ENCODE results near the gene EXOC4.

The EXOC4 gene

GRCh38 chr7:133703547-133703946 lies 450.7 kb downstream of the EXOC4 start:
- Histone ChIP-seq H3K27ac (ENCODE audit: low read depth in 2 of 2, low read length in 2 of 2) (no peak overlapping the region), H3K27me3 (ENCODE audit: control insufficient read depth in 2 of 2, insufficient read depth in 2 of 2, low read length in 2 of 2) (no peaks in the 10 kb centered on the region)

GRCh38 chr7:133704453-133704852 lies 451.6 kb downstream of the EXOC4 start:
- no peak overlapping the region for H3K9ac ChIP-seq (ENCODE audit: low read depth in 1 of 2, low read length in 2 of 2)
- H3K27me3 ChIP-seq (ENCODE audit: control insufficient read depth in 2 of 2, insufficient read depth in 2 of 2, low read length in 2 of 2): no peaks in the 10 kb centered on the region
- H3K9me3 ChIP-seq (ENCODE audit: control insufficient read depth in 2 of 2, low read length in 2 of 2): no peaks in the 10 kb centered on the region
- no peaks in the 10 kb centered on the region for H3K36me3 ChIP-seq (ENCODE audit: control insufficient read depth in 2 of 2, insufficient read depth in 2 of 2, low read length in 2 of 2)
- no peak overlapping the region for H3K4me3 ChIP-seq (ENCODE audit: low read length in 2 of 2)
- H3K27ac ChIP-seq (ENCODE audit: low read depth in 2 of 2, low read length in 2 of 2): no peak overlapping the region
- H3K4me1 ChIP-seq (ENCODE audit: control insufficient read depth in 2 of 2, insufficient read depth in 2 of 2, low read length in 2 of 2): no peaks in the 10 kb centered on the region

More at GRCh38 chr7:133703547-133703946, 450.7 kb downstream of the EXOC4 start:
- no peaks in the 10 kb centered on the region for H3K36me3 ChIP-seq (ENCODE audit: control insufficient read depth in 2 of 2, insufficient read depth in 2 of 2, low read length in 2 of 2)
- H3K9ac ChIP-seq (ENCODE audit: low read depth in 1 of 2, low read length in 2 of 2): no peak overlapping the region
- no peak overlapping the region for H3K4me3 ChIP-seq (ENCODE audit: low read length in 2 of 2)
- no peaks in the 10 kb centered on the region for H3K4me1 ChIP-seq (ENCODE audit: control insufficient read depth in 2 of 2, insufficient read depth in 2 of 2, low read length in 2 of 2)
- no peaks in the 10 kb centered on the region for H3K9me3 ChIP-seq (ENCODE audit: control insufficient read depth in 2 of 2, low read length in 2 of 2)

- H3K9ac ChIP-seq (ENCODE audit: low read depth in 1 of 2, low read length in 2 of 2): no peak overlapping the region
- H3K27ac ChIP-seq (ENCODE audit: low read depth in 2 of 2, low read length in 2 of 2): no peak overlapping the region
- H3K36me3 ChIP-seq (ENCODE audit: control insufficient read depth in 2 of 2, insufficient read depth in 2 of 2, low read length in 2 of 2): no peaks in the 10 kb centered on the region
- no peaks in the 10 kb centered on the region for H3K27me3 ChIP-seq (ENCODE audit: control insufficient read depth in 2 of 2, insufficient read depth in 2 of 2, low read length in 2 of 2)
- no peaks in the 10 kb centered on the region for H3K9me3 ChIP-seq (ENCODE audit: control insufficient read depth in 2 of 2, low read length in 2 of 2)
- no peak overlapping the region for H3K4me3 ChIP-seq (ENCODE audit: low read length in 2 of 2)
- H3K4me1 ChIP-seq (ENCODE audit: control insufficient read depth in 2 of 2, insufficient read depth in 2 of 2, low read length in 2 of 2): no peaks in the 10 kb centered on the region
Observed at GRCh38 chr7:133705596-133705995, 452.7 kb downstream of the EXOC4 start.

- Histone ChIP-seq H3K27me3 (ENCODE audit: control insufficient read depth in 2 of 2, insufficient read depth in 2 of 2, low read length in 2 of 2) (no peaks in the 10 kb centered on the region), H3K27ac (ENCODE audit: low read depth in 2 of 2, low read length in 2 of 2) (no peak overlapping the region), H3K4me1 (ENCODE audit: control insufficient read depth in 2 of 2, insufficient read depth in 2 of 2, low read length in 2 of 2) (no peaks in the 10 kb centered on the region), H3K36me3 (ENCODE audit: control insufficient read depth in 2 of 2, insufficient read depth in 2 of 2, low read length in 2 of 2) (no peaks in the 10 kb centered on the region), H3K4me3 (ENCODE audit: low read length in 2 of 2) (no peak overlapping the region), H3K9me3 (ENCODE audit: control insufficient read depth in 2 of 2, low read length in 2 of 2) (no peaks in the 10 kb centered on the region), H3K9ac (ENCODE audit: low read depth in 1 of 2, low read length in 2 of 2) (no peak overlapping the region)
Observed at GRCh38 chr7:133706016-133706415, 453.1 kb downstream of the EXOC4 start.

- H3K27ac ChIP-seq (ENCODE audit: low read depth in 2 of 2, low read length in 2 of 2): no peak overlapping the region
- H3K9ac ChIP-seq (ENCODE audit: low read depth in 1 of 2, low read length in 2 of 2): no peak overlapping the region
- no peak overlapping the region for H3K4me3 ChIP-seq (ENCODE audit: low read length in 2 of 2)
- H3K27me3 ChIP-seq (ENCODE audit: control insufficient read depth in 2 of 2, insufficient read depth in 2 of 2, low read length in 2 of 2): no peaks in the 10 kb centered on the region
- H3K36me3 ChIP-seq (ENCODE audit: control insufficient read depth in 2 of 2, insufficient read depth in 2 of 2, low read length in 2 of 2): no peaks in the 10 kb centered on the region
- no peaks in the 10 kb centered on the region for H3K9me3 ChIP-seq (ENCODE audit: control insufficient read depth in 2 of 2, low read length in 2 of 2)
- no peaks in the 10 kb centered on the region for H3K4me1 ChIP-seq (ENCODE audit: control insufficient read depth in 2 of 2, insufficient read depth in 2 of 2, low read length in 2 of 2)
Observed at GRCh38 chr7:133709036-133709880, 456.4 kb downstream of the EXOC4 start.

- H3K27me3 ChIP-seq (ENCODE audit: control insufficient read depth in 2 of 2, insufficient read depth in 2 of 2, low read length in 2 of 2): no peaks in the 10 kb centered on the region
- no peaks in the 10 kb centered on the region for H3K9me3 ChIP-seq (ENCODE audit: control insufficient read depth in 2 of 2, low read length in 2 of 2)
- H3K4me3 ChIP-seq (ENCODE audit: low read length in 2 of 2): no peak overlapping the region
- no peak overlapping the region for H3K9ac ChIP-seq (ENCODE audit: low read depth in 1 of 2, low read length in 2 of 2)
- H3K36me3 ChIP-seq (ENCODE audit: control insufficient read depth in 2 of 2, insufficient read depth in 2 of 2, low read length in 2 of 2): no peaks in the 10 kb centered on the region
- no peak overlapping the region for H3K27ac ChIP-seq (ENCODE audit: low read depth in 2 of 2, low read length in 2 of 2)
- H3K4me1 ChIP-seq (ENCODE audit: control insufficient read depth in 2 of 2, insufficient read depth in 2 of 2, low read length in 2 of 2): no peaks in the 10 kb centered on the region
Observed at GRCh38 chr7:133712544-133712943, 459.7 kb downstream of the EXOC4 start.

GRCh38 chr7:133714654-133715053 lies 461.8 kb downstream of the EXOC4 start:
- no peak overlapping the region for H3K27ac ChIP-seq (ENCODE audit: low read depth in 2 of 2, low read length in 2 of 2)
- H3K36me3 ChIP-seq (ENCODE audit: control insufficient read depth in 2 of 2, insufficient read depth in 2 of 2, low read length in 2 of 2): no peaks in the 10 kb centered on the region
- H3K4me3 ChIP-seq (ENCODE audit: low read length in 2 of 2): no peak overlapping the region
- H3K27me3 ChIP-seq (ENCODE audit: control insufficient read depth in 2 of 2, insufficient read depth in 2 of 2, low read length in 2 of 2): no peaks in the 10 kb centered on the region
- H3K9ac ChIP-seq (ENCODE audit: low read depth in 1 of 2, low read length in 2 of 2): no peak overlapping the region
- H3K9me3 ChIP-seq (ENCODE audit: control insufficient read depth in 2 of 2, low read length in 2 of 2): no peaks in the 10 kb centered on the region
- no peaks in the 10 kb centered on the region for H3K4me1 ChIP-seq (ENCODE audit: control insufficient read depth in 2 of 2, insufficient read depth in 2 of 2, low read length in 2 of 2)

- Histone ChIP-seq H3K27me3 (ENCODE audit: control insufficient read depth in 2 of 2, insufficient read depth in 2 of 2, low read length in 2 of 2) (no peaks in the 10 kb centered on the region), H3K9ac (ENCODE audit: low read depth in 1 of 2, low read length in 2 of 2) (no peak overlapping the region), H3K9me3 (ENCODE audit: control insufficient read depth in 2 of 2, low read length in 2 of 2) (no peaks in the 10 kb centered on the region), H3K4me3 (ENCODE audit: low read length in 2 of 2) (no peak overlapping the region), H3K36me3 (ENCODE audit: control insufficient read depth in 2 of 2, insufficient read depth in 2 of 2, low read length in 2 of 2) (no peaks in the 10 kb centered on the region), H3K4me1 (ENCODE audit: control insufficient read depth in 2 of 2, insufficient read depth in 2 of 2, low read length in 2 of 2) (no peaks in the 10 kb centered on the region), H3K27ac (ENCODE audit: low read depth in 2 of 2, low read length in 2 of 2) (no peak overlapping the region)
Observed at GRCh38 chr7:133718131-133718530, 465.3 kb downstream of the EXOC4 start.

GRCh38 chr7:133723044-133723443 lies 470.2 kb downstream of the EXOC4 start:
- H3K27ac ChIP-seq (ENCODE audit: low read depth in 2 of 2, low read length in 2 of 2): no peak overlapping the region
- no peaks in the 10 kb centered on the region for H3K9me3 ChIP-seq (ENCODE audit: control insufficient read depth in 2 of 2, low read length in 2 of 2)
- H3K4me3 ChIP-seq (ENCODE audit: low read length in 2 of 2): no peak overlapping the region
- H3K9ac ChIP-seq (ENCODE audit: low read depth in 1 of 2, low read length in 2 of 2): no peak overlapping the region
- no peaks in the 10 kb centered on the region for H3K27me3 ChIP-seq (ENCODE audit: control insufficient read depth in 2 of 2, insufficient read depth in 2 of 2, low read length in 2 of 2)
- no peaks in the 10 kb centered on the region for H3K36me3 ChIP-seq (ENCODE audit: control insufficient read depth in 2 of 2, insufficient read depth in 2 of 2, low read length in 2 of 2)
- peaks cover 3 to 5% of the 10 kb centered on the region in 2 donors for H3K4me1 ChIP-seq (ENCODE audit: control insufficient read depth in 2 of 2, insufficient read depth in 2 of 2, low read length in 2 of 2)

GRCh38 chr7:133724148-133724547 lies 471.3 kb downstream of the EXOC4 start:
- Histone ChIP-seq H3K27me3 (ENCODE audit: control insufficient read depth in 2 of 2, insufficient read depth in 2 of 2, low read length in 2 of 2) (no peaks in the 10 kb centered on the region), H3K4me1 (ENCODE audit: control insufficient read depth in 2 of 2, insufficient read depth in 2 of 2, low read length in 2 of 2) (peaks cover 3 to 5% of the 10 kb centered on the region in 2 donors), H3K4me3 (ENCODE audit: low read length in 2 of 2) (no peak overlapping the region), H3K27ac (ENCODE audit: low read depth in 2 of 2, low read length in 2 of 2) (no peak overlapping the region), H3K36me3 (ENCODE audit: control insufficient read depth in 2 of 2, insufficient read depth in 2 of 2, low read length in 2 of 2) (no peaks in the 10 kb centered on the region), H3K9ac (ENCODE audit: low read depth in 1 of 2, low read length in 2 of 2) (no peak overlapping the region), H3K9me3 (ENCODE audit: control insufficient read depth in 2 of 2, low read length in 2 of 2) (no peaks in the 10 kb centered on the region)
